Epithelial cell of proximal tubule (primary cell): ENCODE measurements around the gene OPCML. TPM values are rescaled to one million over a fixed set of nuclear protein-coding genes. Genes with fewer than 3 reads are reported as not detected.

ENCODE experiments used
- DNase-seq: peaks from one replicate; pipeline ENCODE4 v3.0.0-alpha.2; 2011; ENCODE audit warnings: low read depth
- H3K4me3 ChIP-seq: 2 replicates; pipeline ENCODE4 v1.5.1; 2011; ENCODE audit warnings: low read depth, mild to moderate bottlenecking, low read length
- CTCF ChIP-seq: conservative IDR thresholded peaks from 2 replicates; pipeline ENCODE4 v1.5.1; 2012; ENCODE audit warnings: low read depth, mild to moderate bottlenecking, low read length
- total RNA-seq: library from RNA; depleted of rRNA; stranded (reverse); fragments of >200 nt; gene quantifications from 2 replicates; pipeline ENCODE4 v1.2.3, GENCODE V29; 2015

The OPCML gene
- total RNA-seq, 1 donor from 2014 or later, result not detected

- H3K4me3 ChIP-seq, result no peak overlapping the region
- no peak for DNase-seq
- no peak for TF ChIP-seq CTCF
Observed at GRCh38 chr11:132549001-132549400, 983.3 kb downstream of the OPCML start.

- no peak overlapping the region for H3K4me3 ChIP-seq
- TF ChIP-seq CTCF, result no peak
- DNase-seq, result no peak
Observed at GRCh38 chr11:132544007-132544406, 988.3 kb downstream of the OPCML start.

GRCh38 chr11:132541794-132542193 lies 990.5 kb downstream of the OPCML start:
- TF ChIP-seq CTCF, result no peak
- DNase-seq, result no peak
- H3K4me3 ChIP-seq, result no peak overlapping the region

GRCh38 chr11:132540581-132540980 lies 991.7 kb downstream of the OPCML start:
- no peak for TF ChIP-seq CTCF
- no peak for DNase-seq
- H3K4me3 ChIP-seq, result no peak overlapping the region

- H3K4me3 ChIP-seq, result no peak overlapping the region
- DNase-seq, result no peak
- TF ChIP-seq CTCF, result no peak
Observed at GRCh38 chr11:132539590-132540368, 992.5 kb downstream of the OPCML start.

- no peak overlapping the region for H3K4me3 ChIP-seq
- no peak for DNase-seq
- no peak for TF ChIP-seq CTCF
Observed at GRCh38 chr11:132538642-132539041, 993.7 kb downstream of the OPCML start.

- no peak overlapping the region for H3K4me3 ChIP-seq
- no peak for TF ChIP-seq CTCF
- no peak for DNase-seq
Observed at GRCh38 chr11:132535830-132536229, 996.5 kb downstream of the OPCML start.
